Coronary artery (tissue), 2 donors: Measurements from ENCODE around the gene RPS29.

ENCODE experiments used
- DNase-seq: peaks from one replicate; pipeline ENCODE4 v3.0.0-alpha.2; 2017; ENCODE audit warnings: low spot score
- H3K27ac ChIP-seq, 2 donors: fragments of 200-600 bp; sonication (generic); one replicate each; pipeline ENCODE4 v1.5.1; 2016 to 2019
- H3K4me3 ChIP-seq: fragments of 200-600 bp; sonication (generic); 2 replicates; pipeline ENCODE4 v1.5.1; 2016; ENCODE audit warnings: mild to moderate bottlenecking, moderate library complexity
- TF ChIP-seq, protein P1 (sequence below): fragments of 200-600 bp; sonication (generic); IDR thresholded peaks from one replicate; pipeline ENCODE4 v1.5.1; 2019; ENCODE audit warnings: antibody characterized with exemption

RPS29 gene

DNA sequence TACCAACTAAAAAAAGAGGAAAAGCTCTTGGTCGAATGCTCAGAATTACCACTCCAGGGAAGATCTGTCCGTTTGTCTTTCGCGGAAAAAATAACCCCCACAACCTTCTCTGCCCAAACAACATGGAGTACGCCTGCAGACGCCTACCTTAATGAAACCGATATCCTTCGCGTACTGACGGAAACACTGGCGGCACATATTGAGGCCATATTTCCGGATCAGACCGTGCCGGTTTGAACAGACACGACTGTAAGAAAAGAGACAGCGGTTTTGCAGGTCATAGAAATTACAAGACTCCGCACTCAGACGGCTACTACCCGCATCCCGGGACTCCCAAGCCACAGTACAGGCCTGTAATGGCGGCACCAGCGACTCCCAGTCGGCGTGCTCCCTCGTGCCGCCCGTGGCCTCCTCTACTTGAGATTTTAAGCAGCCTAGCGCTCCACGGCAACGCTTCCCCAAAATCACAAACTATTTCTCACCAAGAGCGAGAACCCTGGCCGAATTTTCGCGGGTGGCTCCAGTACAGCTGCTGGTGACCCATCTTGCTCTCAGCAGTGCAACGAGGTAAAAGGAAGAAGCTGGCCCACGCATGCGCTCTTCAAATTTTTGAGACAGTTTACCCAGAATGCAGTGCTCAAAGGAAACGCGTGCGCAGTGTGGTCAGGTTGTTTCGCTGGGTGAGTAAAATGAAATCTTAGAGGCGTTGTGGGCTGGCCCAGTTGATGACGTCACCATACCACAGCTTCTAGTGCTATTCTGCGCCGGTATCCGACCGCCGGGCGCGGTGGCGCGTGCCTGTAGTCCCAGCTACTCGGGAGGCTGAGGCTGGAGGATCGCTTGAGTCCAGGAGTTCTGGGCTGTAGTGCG, at the start of gene RPS29:
RPS29 (minus strand) TSS at position 578 of the 870 bp plus-strand sequence; CDS start at position 544, 34 bp downstream.
- DNase-seq, result peak; percentile 99
- TF ChIP-seq, protein P1, sequence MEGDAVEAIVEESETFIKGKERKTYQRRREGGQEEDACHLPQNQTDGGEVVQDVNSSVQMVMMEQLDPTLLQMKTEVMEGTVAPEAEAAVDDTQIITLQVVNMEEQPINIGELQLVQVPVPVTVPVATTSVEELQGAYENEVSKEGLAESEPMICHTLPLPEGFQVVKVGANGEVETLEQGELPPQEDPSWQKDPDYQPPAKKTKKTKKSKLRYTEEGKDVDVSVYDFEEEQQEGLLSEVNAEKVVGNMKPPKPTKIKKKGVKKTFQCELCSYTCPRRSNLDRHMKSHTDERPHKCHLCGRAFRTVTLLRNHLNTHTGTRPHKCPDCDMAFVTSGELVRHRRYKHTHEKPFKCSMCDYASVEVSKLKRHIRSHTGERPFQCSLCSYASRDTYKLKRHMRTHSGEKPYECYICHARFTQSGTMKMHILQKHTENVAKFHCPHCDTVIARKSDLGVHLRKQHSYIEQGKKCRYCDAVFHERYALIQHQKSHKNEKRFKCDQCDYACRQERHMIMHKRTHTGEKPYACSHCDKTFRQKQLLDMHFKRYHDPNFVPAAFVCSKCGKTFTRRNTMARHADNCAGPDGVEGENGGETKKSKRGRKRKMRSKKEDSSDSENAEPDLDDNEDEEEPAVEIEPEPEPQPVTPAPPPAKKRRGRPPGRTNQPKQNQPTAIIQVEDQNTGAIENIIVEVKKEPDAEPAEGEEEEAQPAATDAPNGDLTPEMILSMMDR, result no peak
- Histone ChIP-seq H3K4me3 (peak within 1 kb of the TSS; percentile 94), H3K27ac (peak within 1 kb of the TSS; percentile 88 to 94)

DNA sequence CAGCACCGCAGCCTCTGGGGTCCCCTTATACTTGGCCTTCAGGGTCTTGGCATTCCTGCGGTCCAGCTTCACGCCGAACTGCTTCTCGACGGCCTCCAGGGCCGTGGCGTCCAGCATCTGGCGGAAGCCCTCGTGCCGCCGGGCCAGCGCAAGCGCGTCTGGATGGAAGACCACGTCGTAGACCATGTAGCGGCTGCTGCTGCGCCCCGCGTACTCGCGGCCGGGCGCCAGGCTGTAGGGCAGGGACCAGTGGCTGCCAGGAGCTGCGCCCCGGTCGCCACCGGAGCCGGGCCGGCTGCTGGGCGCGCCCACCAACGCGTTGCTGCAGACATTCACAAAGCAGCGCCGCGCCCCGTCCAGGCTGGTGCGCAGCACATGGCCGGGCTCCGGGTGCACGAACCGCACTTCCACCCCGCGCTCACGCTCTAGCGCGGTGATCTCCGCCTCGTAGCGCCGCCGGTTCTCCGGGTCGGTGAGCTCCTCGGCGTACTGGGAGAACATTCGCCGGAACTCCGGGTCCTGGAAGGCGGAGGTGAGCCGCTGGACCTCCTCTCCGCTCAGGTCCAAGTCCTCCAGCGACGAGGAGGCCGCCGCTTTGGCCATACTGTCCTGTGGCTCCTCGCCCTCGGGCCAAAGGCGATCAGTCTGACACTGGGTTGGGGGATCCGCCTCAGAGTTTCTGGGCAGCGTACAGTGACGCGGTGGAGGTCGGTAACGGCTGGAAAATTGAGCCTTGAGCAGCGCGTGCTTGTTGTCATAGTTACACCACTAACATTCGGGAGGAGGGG, 48.6 kb upstream of the RPS29 start, which contains the start of gene DNAAF2:
DNAAF2 (minus strand) TSS at position 698 of the 788 bp plus-strand sequence; CDS start at position 603, 95 bp downstream.
- peak; percentile 80 for DNase-seq
- peak within 1 kb of the TSS; percentile 83 for H3K4me3 ChIP-seq
- peak within 1 kb of the TSS; percentile 94 to 100 for H3K27ac ChIP-seq
- TF ChIP-seq, protein P1, result no peak

DNA sequence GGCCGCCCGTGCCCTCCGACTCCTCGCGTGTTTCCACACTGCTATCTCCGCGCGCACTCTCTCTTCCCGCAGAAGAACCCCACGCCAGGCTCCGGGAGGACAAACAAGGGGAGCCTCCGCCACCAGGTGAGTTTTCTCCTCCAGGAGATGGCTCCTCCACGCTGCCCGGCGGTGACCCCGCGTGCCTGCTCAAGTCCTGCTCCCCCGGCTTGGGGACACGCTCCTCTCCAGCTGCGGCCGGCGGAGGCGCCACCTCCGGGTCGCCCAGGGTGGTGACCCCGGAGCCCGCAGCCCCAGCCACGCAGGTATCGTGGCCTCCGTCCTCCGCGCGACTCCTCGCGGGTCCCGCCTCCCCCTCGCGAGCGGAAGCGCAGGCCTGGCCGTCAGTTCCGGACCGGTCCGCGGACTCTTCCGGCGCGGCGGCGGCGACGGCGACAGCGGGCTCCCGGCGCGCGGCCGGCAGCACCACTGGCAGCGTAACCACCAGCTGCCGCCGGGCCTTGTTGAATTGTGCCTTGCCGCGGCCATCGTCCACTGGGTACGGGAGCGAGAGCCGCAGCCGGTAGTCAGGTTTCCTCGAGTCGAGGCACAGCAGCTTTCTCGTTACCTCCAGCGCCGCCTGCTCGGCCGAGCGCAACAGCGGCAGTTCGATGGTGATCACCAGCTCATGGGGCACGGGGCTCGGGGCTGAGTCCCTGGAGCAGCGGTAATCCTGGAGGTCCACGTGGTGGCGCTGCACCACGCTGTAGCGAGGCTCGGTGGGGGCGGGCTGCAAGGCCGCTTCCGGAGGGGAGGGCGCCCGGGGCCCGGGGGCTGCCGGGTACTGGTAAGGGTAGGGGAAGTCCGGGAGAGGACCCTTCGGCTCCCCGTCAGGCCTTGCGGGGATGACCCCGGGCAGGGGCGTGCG, 47.7 kb upstream of the RPS29 start:
- peak overlapping the region; percentile 94 to 100 for H3K27ac ChIP-seq
- H3K4me3 ChIP-seq, result peak overlapping the region; percentile 83
- TF ChIP-seq, protein P1, result peak; percentile 64
- DNase-seq, result peak; percentile 96

DNA sequence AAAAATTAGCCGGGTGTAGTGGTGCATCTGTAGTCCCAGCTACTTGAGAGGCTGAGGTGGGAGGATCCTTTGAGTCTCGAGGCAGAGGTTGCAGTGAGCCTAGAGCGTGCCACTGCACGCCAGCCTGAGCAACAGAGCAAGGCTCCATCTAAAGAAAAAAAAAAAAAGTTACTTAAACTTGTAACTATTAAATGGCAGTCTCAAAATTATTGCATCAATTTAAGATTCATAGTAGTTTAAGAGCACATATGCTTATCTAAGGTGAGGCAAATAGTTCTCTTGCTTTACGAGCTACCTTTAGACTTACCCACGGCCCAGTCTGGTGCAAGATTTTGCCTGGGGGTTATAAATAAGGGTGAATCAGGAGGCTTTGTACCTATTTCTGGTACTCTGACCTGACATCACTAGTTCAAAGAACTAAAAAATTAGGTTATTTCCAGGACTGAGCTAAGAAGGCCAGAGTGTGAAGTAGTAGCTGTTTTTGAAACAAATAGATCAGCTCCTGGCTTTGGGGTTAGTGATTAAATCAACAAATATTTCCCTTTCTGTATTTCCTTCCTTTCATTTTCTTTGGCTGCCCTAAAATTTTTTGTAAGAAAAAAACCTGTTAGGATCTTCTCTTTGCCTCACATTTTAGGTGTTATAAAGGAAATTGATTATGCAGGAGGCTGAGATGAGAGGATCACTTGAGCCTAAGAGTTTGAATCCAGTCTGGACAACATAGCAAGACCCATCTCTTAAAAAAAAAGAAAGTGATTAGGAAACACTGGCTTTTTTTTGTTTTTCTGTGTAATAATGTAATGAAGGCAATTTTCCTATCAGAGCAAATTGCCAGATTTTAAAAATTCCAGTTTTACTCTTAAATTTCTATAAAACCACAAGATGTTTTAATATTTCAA, 38.0 kb upstream of the RPS29 start:
- H3K4me3 ChIP-seq, result no peak overlapping the region
- no peak overlapping the region for H3K27ac ChIP-seq
- TF ChIP-seq, protein P1, result no peak

DNA sequence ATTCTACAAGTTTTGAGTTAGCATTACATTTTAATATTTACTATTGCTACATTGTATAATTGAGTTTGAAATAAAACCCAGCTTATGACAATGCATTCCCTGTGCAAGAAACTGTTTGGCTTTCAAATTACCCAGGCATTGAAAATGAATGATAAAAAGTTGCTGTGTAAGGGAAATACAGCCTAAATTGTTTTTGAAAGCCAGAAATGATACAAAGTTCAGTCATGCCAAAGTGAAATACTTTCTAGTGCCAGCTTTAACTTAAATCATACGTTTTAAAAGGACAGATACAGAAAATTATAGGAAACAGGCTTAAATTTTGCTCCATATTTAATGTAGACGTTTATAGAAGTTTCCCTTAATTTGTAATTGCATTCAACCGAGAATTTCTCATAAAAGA, 37.2 kb upstream of the RPS29 start:
- TF ChIP-seq, protein P1, result no peak
- no peak overlapping the region for H3K27ac ChIP-seq
- no peak for DNase-seq
- H3K4me3 ChIP-seq, result no peak overlapping the region

More for the DNA sequence above, 38.0 kb upstream of the RPS29 start:
- DNase-seq, result no peak
